WERI-Rb-1 (cell line): ENCODE data around the gene IPO5.

Experiments used
- DNase-seq: peaks from one replicate; pipeline ENCODE4 v3.0.0-alpha.2; 2020
- H3K27ac ChIP-seq: fragments of 250-450 bp; sonication (Bioruptor Pico); 2 replicates; pipeline ENCODE4 v1.5.1; 2020; ENCODE audit warnings: mild to moderate bottlenecking, moderate library complexity
- H3K27me3 ChIP-seq: fragments of 250-450 bp; sonication (Bioruptor Pico); 2 replicates; pipeline ENCODE4 v1.5.1; 2021; ENCODE audit warnings: mild to moderate bottlenecking, low read depth, moderate library complexity; ENCODE audit not compliant: insufficient read depth, severe bottlenecking
- H3K36me3 ChIP-seq: fragments of 250-450 bp; sonication (Bioruptor Pico); 2 replicates; pipeline ENCODE4 v1.5.1; 2020; ENCODE audit warnings: mild to moderate bottlenecking, moderate library complexity
- H3K4me3 ChIP-seq: 2 replicates; pipeline ENCODE4 v1.5.1; 2011; ENCODE audit warnings: low read depth, mild to moderate bottlenecking, control low read depth, low read length
- H3K9me3 ChIP-seq: fragments of 250-450 bp; sonication (Bioruptor Pico); 2 replicates; pipeline ENCODE4 v1.5.1; 2021; ENCODE audit warnings: mild to moderate bottlenecking, moderate library complexity; ENCODE audit not compliant: severe bottlenecking
- TF ChIP-seq, protein P1 (sequence below): IDR thresholded peaks from 2 replicates; pipeline ENCODE4 v1.5.1; 2011; ENCODE audit warnings: low read depth, mild to moderate bottlenecking, control low read depth, inconsistent platforms, low read length

The IPO5 gene

DNA sequence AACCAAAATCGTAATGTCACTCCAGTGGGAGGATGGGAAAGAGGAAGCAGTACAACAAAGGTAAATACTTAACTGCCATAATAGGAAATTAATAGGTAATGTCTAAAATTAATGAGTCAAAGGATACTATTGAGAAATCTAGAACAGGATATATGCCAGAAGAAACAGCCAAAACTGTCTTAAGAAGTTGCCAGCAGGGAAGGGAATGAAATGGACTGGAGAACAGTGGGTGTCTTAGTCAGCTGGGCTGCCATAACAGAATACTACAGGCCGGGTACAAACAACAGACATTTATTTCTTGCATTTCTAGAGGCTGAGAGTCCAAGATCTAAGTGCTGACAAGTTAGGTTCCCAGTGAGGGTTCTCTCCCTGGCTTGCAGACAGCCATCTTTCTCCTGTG is 40.3 kb upstream of the IPO5 start:
- no peak for DNase-seq
- Histone ChIP-seq H3K4me3 (no peak overlapping the region), H3K9me3 (no peaks in the 10 kb centered on the region), H3K27me3 (no peaks in the 10 kb centered on the region), H3K27ac (no peak overlapping the region), H3K36me3 (no peaks in the 10 kb centered on the region)
- TF ChIP-seq, protein P1, sequence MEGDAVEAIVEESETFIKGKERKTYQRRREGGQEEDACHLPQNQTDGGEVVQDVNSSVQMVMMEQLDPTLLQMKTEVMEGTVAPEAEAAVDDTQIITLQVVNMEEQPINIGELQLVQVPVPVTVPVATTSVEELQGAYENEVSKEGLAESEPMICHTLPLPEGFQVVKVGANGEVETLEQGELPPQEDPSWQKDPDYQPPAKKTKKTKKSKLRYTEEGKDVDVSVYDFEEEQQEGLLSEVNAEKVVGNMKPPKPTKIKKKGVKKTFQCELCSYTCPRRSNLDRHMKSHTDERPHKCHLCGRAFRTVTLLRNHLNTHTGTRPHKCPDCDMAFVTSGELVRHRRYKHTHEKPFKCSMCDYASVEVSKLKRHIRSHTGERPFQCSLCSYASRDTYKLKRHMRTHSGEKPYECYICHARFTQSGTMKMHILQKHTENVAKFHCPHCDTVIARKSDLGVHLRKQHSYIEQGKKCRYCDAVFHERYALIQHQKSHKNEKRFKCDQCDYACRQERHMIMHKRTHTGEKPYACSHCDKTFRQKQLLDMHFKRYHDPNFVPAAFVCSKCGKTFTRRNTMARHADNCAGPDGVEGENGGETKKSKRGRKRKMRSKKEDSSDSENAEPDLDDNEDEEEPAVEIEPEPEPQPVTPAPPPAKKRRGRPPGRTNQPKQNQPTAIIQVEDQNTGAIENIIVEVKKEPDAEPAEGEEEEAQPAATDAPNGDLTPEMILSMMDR, result no peak

DNA sequence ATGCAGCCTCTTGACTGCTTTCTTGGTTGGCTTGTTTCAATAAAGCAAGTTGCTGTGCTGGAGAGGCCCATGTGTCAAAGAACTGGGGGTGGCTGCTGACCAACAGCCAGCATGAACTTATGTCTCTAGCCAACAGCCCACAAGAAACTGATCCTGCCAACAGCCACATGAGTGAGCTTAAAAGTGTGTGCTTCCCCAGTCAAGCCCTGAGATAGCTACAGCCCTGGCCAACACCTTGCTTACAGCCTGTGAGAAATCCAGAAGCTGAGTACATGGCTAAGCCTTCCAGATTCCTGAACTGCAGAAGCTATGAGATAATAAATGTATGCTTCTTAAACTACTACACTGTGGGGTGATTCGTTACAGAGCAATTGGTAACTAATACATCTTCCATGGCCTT is 38.9 kb upstream of the IPO5 start:
- no peak for DNase-seq
- Histone ChIP-seq H3K4me3 (no peak overlapping the region), H3K27ac (no peak overlapping the region), H3K36me3 (no peaks in the 10 kb centered on the region), H3K9me3 (no peaks in the 10 kb centered on the region), H3K27me3 (no peaks in the 10 kb centered on the region)
- TF ChIP-seq, protein P1, result no peak

DNA sequence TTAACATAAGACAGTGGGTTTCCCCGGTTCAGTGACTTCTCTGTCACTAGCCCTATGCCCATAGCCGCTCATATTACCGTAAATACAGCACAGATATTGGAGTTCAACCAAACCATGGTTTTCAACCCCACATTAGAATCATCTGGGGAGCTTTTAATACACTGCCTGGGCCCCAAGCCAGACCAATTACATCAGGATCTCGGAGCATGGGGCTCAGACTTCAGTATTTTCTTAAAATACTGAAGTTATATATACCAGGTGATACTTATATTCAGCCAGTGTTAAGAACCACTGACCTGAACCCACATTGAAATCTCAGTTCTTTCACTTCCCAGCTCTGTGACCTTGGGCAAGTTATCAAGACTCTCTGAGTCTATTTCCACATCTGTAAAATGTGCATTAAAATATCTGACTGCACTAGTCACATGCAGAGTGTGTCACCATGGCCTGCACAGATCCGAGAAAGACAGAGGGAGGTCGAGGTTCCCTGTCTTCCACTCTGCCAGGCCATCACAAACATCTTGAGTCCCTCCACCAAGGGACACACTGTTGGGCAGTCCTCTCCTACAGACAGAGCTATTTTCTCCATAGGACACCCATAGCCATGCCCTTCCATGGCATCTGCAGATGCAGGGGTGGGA is 32.2 kb upstream of the IPO5 start:
- Histone ChIP-seq H3K36me3 (no peaks in the 10 kb centered on the region), H3K4me3 (no peak overlapping the region), H3K27ac (no peak overlapping the region), H3K27me3 (no peaks in the 10 kb centered on the region), H3K9me3 (no peaks in the 10 kb centered on the region)
- DNase-seq, result no peak
- TF ChIP-seq, protein P1, result no peak

DNA sequence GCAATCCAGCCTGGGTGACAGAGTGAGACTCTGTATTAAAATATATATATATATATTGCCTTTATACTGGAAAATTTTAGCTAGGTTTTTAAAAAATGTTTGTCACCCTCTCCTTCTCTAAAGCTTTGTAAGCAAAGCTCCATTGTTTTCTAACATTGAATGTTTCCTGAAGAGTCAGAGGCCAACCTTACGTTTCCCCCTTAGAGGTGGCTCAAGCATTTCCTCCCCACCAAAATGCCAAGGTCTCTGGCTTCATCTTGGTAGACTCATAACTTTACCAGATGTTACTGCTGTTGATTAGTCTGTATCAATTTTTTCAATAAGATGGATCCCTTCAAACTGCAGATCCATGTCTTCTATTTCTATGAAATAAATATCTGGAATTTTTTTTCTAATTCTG is 25.2 kb upstream of the IPO5 start:
- no peak overlapping the region for H3K4me3 ChIP-seq
- TF ChIP-seq, protein P1, result no peak
- no peaks in the 10 kb centered on the region for H3K27me3 ChIP-seq
- H3K9me3 ChIP-seq, result no peaks in the 10 kb centered on the region
- no peak overlapping the region for H3K27ac ChIP-seq
- no peaks in the 10 kb centered on the region for H3K36me3 ChIP-seq
- no peak for DNase-seq

DNA sequence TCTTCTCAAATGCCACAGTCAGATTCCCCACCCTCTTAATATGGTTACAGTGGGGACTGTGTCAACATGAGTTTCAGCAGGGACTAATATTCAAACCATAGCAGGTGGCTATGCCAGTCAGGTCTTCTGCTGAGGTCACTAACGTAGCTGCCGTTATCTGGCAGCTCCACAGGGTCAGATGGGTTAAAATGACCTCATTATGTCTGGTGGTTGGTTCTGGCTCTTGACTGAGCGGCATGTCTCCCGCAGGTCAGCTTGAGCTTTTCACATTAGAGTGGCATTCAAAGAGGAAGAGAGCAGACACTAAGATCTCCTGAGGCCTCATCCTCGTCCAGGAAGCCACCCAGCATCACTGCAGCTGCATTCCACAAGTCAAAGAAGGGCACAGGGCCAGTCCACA is 21.4 kb upstream of the IPO5 start:
- H3K9me3 ChIP-seq, result no peaks in the 10 kb centered on the region
- no peak for DNase-seq
- TF ChIP-seq, protein P1, result no peak
- H3K27me3 ChIP-seq, result no peaks in the 10 kb centered on the region
- no peaks in the 10 kb centered on the region for H3K36me3 ChIP-seq
- H3K4me3 ChIP-seq, result no peak overlapping the region
- H3K27ac ChIP-seq, result no peak overlapping the region

DNA sequence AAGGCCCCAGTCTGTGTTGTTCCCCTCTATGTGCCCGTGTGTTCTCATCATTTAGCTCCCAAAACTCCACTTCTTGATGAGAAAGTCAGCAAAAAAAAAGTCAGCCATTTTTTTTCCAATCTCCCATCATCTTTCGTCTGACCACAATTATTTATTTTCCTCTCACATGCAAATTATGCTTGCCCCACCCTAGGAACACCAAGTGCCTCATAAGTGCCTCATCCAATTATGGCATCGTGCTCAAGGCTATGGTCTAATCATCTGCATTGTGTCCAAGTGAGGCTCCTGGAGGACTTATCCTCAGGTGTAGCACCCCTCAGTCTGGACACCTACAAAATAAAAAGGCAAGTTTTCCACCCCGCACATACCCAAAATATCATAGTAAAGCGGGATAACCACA is 20.8 kb upstream of the IPO5 start:
- H3K27ac ChIP-seq, result no peak overlapping the region
- no peaks in the 10 kb centered on the region for H3K9me3 ChIP-seq
- no peaks in the 10 kb centered on the region for H3K27me3 ChIP-seq
- TF ChIP-seq, protein P1, result no peak
- no peaks in the 10 kb centered on the region for H3K36me3 ChIP-seq
- DNase-seq, result no peak
- H3K4me3 ChIP-seq, result no peak overlapping the region
